Muscle layer of duodenum (tissue), 2 donors: Measurements from ENCODE around the gene BET1.
A peak's percentile ranks its signal among the peaks of the same experiment; 100 is the strongest.

Experiments
- H3K27ac ChIP-seq: one replicate; pipeline ENCODE4 v1.7.0; 2013; ENCODE audit warnings: mild to moderate bottlenecking, low read length
- H3K27me3 ChIP-seq: one replicate; pipeline ENCODE4 v1.7.0; 2013; ENCODE audit warnings: low read depth, mild to moderate bottlenecking, control low read depth, low read length
- H3K36me3 ChIP-seq, 2 donors: one replicate each; pipeline ENCODE4 v1.7.0; 2013; ENCODE audit warnings: low read length in 2 of 2, control low read depth in 1 of 2, mild to moderate bottlenecking in 1 of 2; ENCODE audit not compliant: insufficient read depth in 2 of 2, control insufficient read depth in 1 of 2
- H3K4me1 ChIP-seq, 2 donors: one replicate each; pipeline ENCODE4 v1.7.0; 2013; ENCODE audit warnings: low read length in 2 of 2, mild to moderate bottlenecking in 2 of 2, control low read depth in 1 of 2, moderate library complexity in 1 of 2; ENCODE audit not compliant: insufficient read depth in 2 of 2, control insufficient read depth in 1 of 2
- H3K4me3 ChIP-seq, 2 donors: one replicate each; pipeline ENCODE4 v1.7.0; 2013; ENCODE audit warnings: low read length in 2 of 2, low read depth in 1 of 2, mild to moderate bottlenecking in 1 of 2
- H3K9me3 ChIP-seq, 2 donors: one replicate each; pipeline ENCODE4 v1.7.0; 2013; ENCODE audit warnings: low read length in 2 of 2, control low read depth in 1 of 2, mild to moderate bottlenecking in 1 of 2; ENCODE audit not compliant: control insufficient read depth in 1 of 2
- donor health status: healthy.

The BET1 gene

GRCh38 chr7:94011714-94012353 lies 7.7 kb upstream of the BET1 start:
- no peak overlapping the region for H3K27ac ChIP-seq

DNA sequence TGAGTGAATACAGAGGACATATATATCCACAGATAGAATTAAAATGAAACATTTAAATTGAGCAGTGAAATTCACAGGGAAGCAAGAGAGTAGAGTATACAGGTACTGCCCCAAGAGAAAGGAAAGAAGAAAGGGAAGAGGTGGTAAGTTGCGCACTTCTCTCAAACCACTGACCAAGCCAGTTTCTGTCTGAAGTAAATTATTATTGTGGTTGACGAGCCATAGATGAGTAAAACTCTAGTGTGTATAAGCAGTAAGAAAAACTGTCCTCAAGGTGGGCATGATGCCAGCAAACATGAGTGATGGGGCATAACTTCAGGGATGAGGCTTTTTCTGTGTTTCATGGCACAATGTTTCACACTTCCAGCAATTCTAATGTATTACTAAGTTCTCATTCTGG lies 4.4 kb upstream of the BET1 start:
- Histone ChIP-seq H3K27me3 (no peaks in the 10 kb centered on the region), H3K36me3 (no peaks in the 10 kb centered on the region), H3K4me1 (peaks cover 0 to 1% of the 10 kb centered on the region in 2 donors), H3K9me3 (no peaks in the 10 kb centered on the region), H3K27ac (no peak overlapping the region), H3K4me3 (no peak overlapping the region)

More at GRCh38 chr7:94011714-94012353, 7.7 kb upstream of the BET1 start:
- Histone ChIP-seq H3K36me3 (no peaks in the 10 kb centered on the region), H3K9me3 (no peaks in the 10 kb centered on the region), H3K4me3 (no peak overlapping the region), H3K27me3 (no peaks in the 10 kb centered on the region), H3K4me1 (no peaks in the 10 kb centered on the region)

- no peak overlapping the region for H3K4me3 ChIP-seq
- H3K27me3 ChIP-seq = no peaks in the 10 kb centered on the region
- no peaks in the 10 kb centered on the region for H3K36me3 ChIP-seq
- peaks cover 10 to 19% of the 10 kb centered on the region in 2 donors for H3K4me1 ChIP-seq
- H3K9me3 ChIP-seq = no peaks in the 10 kb centered on the region
- no peak overlapping the region for H3K27ac ChIP-seq
Observed at GRCh38 chr7:94005753-94006152, 1.6 kb upstream of the BET1 start.

DNA sequence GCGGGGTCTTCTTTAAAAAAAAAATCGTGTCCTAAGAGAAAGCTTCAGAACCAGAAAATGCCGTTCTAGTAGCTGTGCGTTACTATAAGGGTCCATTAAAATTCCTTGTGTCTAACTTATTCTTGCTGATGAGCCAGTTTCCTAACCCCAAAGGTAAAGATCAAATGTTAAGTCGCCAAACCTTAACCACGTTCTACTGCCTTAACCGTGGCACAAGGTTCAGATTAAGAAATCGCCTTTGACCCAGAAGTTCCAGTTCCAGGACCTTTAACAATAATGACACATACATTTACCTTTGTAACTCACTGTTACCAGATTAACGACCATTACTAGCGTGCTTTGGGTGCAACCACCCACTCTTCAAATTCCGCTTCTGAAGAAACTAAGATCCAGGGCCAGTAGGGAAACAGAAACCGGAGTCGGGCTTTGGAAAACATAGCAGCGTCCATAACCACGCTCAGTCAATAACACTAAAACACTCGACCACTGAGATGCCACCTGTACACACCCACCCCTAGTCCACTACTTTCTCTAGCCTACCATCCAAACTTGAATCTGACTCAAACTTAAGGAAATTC lies 620 bp downstream of the BET1 start:
- peak overlapping the region; percentile 97 for H3K27ac ChIP-seq
- H3K4me1 ChIP-seq = peaks cover 10 to 19% of the 10 kb centered on the region in 2 donors
- no peaks in the 10 kb centered on the region for H3K27me3 ChIP-seq
- H3K4me3 ChIP-seq = peak overlapping the region; percentile 95 to 96
- peaks cover 0 to under 1% of the 10 kb centered on the region in 2 donors for H3K36me3 ChIP-seq
- no peaks in the 10 kb centered on the region for H3K9me3 ChIP-seq

GRCh38 chr7:94001396-94001795 lies 2.8 kb downstream of the BET1 start:
- H3K9me3 ChIP-seq = no peaks in the 10 kb centered on the region
- H3K27me3 ChIP-seq = no peaks in the 10 kb centered on the region
- peaks cover 5 to 11% of the 10 kb centered on the region in 2 donors for H3K36me3 ChIP-seq
- no peak overlapping the region for H3K27ac ChIP-seq
- H3K4me3 ChIP-seq = no peak overlapping the region
- peaks cover 10 to 19% of the 10 kb centered on the region in 2 donors for H3K4me1 ChIP-seq

GRCh38 chr7:93997868-93998267 lies 6.3 kb downstream of the BET1 start:
- Histone ChIP-seq H3K9me3 (no peaks in the 10 kb centered on the region), H3K27ac (no peak overlapping the region), H3K4me3 (no peak overlapping the region), H3K27me3 (no peaks in the 10 kb centered on the region), H3K36me3 (peaks cover 17 to 30% of the 10 kb centered on the region in 2 donors), H3K4me1 (peaks cover 4 to 11% of the 10 kb centered on the region in 2 donors)

GRCh38 chr7:93992421-93993110 lies 11.6 kb downstream of the BET1 start:
- Histone ChIP-seq H3K4me3 (no peak overlapping the region), H3K4me1 (no peaks in the 10 kb centered on the region), H3K27me3 (no peaks in the 10 kb centered on the region), H3K27ac (no peak overlapping the region), H3K36me3 (peaks cover 15 to 23% of the 10 kb centered on the region in 2 donors), H3K9me3 (no peaks in the 10 kb centered on the region)

- peaks cover 0 to 3% of the 10 kb centered on the region in 2 donors for H3K36me3 ChIP-seq
- no peak overlapping the region for H3K4me3 ChIP-seq
- H3K4me1 ChIP-seq = no peaks in the 10 kb centered on the region
- no peak overlapping the region for H3K27ac ChIP-seq
- H3K27me3 ChIP-seq = no peaks in the 10 kb centered on the region
- no peaks in the 10 kb centered on the region for H3K9me3 ChIP-seq
Observed at GRCh38 chr7:93987297-93987696, 16.9 kb downstream of the BET1 start.

- Histone ChIP-seq H3K4me3 (no peak overlapping the region), H3K27me3 (no peaks in the 10 kb centered on the region), H3K9me3 (no peaks in the 10 kb centered on the region), H3K4me1 (no peaks in the 10 kb centered on the region), H3K36me3 (no peaks in the 10 kb centered on the region), H3K27ac (no peak overlapping the region)
Observed at GRCh38 chr7:93985101-93985500, 19.1 kb downstream of the BET1 start.

DNA sequence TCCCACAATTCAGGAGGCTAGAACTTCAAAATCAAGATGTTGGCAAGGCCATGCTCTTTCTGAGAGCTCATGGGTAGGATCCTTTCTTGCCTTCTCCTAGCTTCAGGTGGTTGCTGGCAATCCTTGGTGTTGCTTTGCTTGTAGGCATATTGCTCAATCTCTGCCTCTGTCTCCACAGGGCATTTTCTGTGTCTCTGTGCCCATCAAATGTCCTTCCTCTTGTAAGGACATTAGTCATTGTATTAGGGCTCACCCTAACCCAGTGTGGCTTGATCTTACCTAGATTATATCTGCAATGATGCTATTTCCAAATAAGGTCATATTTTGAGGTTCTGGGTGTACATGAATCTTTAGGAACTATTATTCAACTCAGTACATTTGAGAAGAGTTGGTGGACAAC lies 20.1 kb downstream of the BET1 start:
- H3K4me3 ChIP-seq = no peak overlapping the region
- H3K36me3 ChIP-seq = no peaks in the 10 kb centered on the region
- no peak overlapping the region for H3K27ac ChIP-seq
- H3K9me3 ChIP-seq = no peaks in the 10 kb centered on the region
- H3K27me3 ChIP-seq = no peaks in the 10 kb centered on the region
- H3K4me1 ChIP-seq = no peaks in the 10 kb centered on the region

GRCh38 chr7:93981480-93981874 lies 22.7 kb downstream of the BET1 start:
- Histone ChIP-seq H3K4me3 (peak overlapping the region in 1 of 2 donors; percentile 19), H3K36me3 (no peaks in the 10 kb centered on the region), H3K4me1 (no peaks in the 10 kb centered on the region), H3K27me3 (no peaks in the 10 kb centered on the region), H3K27ac (no peak overlapping the region), H3K9me3 (no peaks in the 10 kb centered on the region)
